Activated naive CD4-positive, alpha-beta T cell treated with anti-CD3 and anti-CD28 coated beads, Interleukin-2, amount 50 U/mL, for 16 hours (primary cell): ENCODE data around the gene SPRY2.
"Not testable (repeated sequence)": the region's sequence is repeated elsewhere in the genome, so short reads cannot be mapped to it uniquely, and the experiment has no call there.

Source experiments
- DNase-seq: peaks from one replicate; pipeline ENCODE4 v3.0.0-alpha.2; 2020

Gene SPRY2, protein sequence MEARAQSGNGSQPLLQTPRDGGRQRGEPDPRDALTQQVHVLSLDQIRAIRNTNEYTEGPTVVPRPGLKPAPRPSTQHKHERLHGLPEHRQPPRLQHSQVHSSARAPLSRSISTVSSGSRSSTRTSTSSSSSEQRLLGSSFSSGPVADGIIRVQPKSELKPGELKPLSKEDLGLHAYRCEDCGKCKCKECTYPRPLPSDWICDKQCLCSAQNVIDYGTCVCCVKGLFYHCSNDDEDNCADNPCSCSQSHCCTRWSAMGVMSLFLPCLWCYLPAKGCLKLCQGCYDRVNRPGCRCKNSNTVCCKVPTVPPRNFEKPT

DNA sequence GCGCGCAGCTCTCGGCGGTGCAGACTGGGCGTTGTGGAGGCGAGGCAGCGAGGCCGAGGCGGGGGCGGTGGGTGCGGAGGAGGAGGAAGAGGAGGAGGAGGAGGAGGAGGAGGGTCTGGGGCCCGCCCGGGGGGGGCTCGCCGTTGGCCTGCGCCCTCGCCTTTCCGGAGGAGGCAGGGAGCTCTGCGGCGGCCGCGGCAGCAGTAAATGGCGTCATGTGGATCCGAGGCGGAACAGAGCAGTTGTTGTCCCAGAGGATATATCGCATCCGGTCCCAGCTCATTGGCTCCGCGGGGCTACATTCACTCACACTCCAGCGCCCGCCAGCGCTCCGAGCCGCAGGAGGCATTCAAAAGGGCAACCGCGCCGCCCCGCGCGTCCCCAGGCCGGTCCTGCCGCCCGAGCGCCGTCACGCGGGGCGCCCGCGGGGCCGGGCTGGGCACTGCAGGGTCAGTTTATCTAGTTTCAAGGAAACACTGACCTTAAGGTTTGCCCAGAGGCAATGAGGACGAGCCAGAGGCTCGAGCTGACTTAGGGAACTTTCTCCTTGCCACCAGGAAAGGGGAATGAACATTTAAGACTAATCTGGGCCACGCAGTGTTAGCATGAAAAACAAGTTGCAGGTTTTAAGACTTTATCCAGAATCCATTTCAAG lies at the start of gene SPRY2:
Gene SPRY2, minus strand, starts transcription at position 26 of the 655 bp plus-strand sequence. CDS start 3,421 bp downstream, outside the sequence.
- DNase-seq, result no peak

- no peak for DNase-seq
Observed at GRCh38 chr13:80390338-80390737, 49.4 kb upstream of the SPRY2 start.

DNA sequence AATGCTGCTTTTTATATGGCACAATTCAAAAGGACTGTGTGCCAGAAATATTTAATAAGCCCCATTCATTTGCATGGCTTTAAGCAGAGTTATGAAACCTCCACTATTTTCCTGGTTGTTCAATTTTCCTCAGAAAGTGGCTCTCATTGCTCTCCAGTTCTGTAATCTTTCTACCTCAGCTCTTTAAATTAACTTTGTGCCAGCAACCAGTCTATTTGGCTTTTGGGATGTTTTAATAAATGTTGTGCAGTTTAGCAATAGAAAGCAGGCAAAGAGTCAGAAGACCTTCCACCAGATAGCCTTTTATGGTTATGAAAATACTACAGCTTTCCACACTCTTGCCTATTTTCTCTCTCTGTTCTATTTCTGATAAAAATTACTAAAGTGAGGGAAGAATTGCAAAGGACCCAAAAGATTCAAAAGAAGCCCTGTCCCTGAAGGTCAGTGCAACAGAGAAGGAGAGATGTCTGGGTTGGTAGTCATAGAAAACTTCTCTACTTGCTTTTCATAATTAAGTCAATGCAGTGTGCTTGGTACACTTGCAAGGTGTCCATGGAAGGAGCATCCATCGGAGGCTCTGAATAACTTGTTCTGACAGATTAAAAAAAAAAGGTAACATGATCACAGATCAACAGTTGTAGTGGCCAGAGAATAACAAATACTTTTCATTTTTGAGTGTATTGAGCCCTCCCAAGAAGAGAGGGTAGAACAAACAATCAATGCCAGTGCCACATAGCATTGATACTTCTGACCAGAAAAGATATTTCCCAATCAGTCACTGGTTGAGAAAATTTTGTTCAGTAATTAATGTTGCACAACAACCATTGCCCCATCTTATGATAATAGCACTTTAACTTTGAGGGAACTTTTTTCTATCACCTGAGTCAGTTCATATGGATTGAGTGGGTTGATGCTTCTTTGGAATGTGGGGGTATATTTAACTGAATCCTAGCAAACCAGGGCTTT lies 48.4 kb upstream of the SPRY2 start:
- DNase-seq, result no peak

DNA sequence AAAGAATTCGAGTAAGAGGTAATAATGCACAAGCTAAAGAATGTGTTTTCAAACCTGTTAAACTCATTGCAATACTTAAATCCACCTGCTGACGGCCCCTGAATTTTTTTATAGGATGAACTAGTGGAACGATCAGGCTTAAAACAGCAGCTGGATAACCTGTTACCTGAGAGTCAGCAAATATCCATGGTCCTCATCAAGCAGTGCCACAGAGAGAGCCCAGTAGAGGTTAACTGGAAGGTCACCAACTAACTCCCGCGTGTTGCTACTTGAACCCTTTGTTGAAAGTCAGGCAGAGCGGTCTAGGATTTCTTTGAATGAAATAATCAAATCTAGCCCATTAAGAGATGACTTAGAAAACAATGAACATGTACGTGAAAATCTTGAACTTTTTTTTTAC lies 47.6 kb upstream of the SPRY2 start:
- DNase-seq, result no peak

DNA sequence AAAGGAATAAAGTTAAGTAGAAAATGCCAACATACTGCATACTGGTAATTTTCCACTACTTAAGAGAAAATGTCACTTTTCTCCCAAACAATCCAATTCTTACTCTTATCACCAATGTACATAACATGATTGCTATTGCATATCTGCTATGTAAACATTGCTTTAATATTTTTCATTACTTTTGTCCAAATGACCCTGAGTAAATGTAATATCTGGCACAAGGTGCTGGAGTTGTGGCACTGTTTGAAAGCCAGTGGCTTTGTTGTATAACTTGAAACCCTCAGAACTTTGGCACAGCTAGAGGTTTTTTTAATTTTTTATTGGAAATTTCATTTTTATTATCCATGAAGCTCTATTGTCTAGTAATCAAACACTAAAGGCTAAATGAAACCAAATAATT lies 45.7 kb upstream of the SPRY2 start:
- no peak for DNase-seq

- no peak for DNase-seq
Observed at GRCh38 chr13:80386002-80386401, 45.1 kb upstream of the SPRY2 start.

DNA sequence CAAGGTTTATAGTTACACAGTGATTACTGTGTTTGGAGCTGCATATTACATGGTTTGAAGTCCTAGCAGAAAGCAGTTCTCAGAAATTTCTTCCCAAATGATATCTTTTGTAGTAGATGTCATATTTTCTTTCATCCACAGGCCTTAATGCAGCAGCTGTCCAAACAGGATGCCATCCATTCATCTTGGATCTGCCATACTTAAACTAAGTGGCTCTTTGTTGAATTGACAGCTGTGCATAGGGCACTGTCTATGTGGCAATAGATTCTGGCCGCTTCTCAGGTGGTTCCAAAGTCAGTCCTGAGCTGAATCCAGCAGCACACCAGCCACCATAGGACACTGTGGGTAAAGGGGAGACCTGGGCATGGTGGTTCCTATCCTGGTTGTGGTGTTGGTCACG lies 41.6 kb upstream of the SPRY2 start:
- no peak for DNase-seq

- no peak for DNase-seq
Observed at GRCh38 chr13:80379245-80379644, 38.3 kb upstream of the SPRY2 start.

DNA sequence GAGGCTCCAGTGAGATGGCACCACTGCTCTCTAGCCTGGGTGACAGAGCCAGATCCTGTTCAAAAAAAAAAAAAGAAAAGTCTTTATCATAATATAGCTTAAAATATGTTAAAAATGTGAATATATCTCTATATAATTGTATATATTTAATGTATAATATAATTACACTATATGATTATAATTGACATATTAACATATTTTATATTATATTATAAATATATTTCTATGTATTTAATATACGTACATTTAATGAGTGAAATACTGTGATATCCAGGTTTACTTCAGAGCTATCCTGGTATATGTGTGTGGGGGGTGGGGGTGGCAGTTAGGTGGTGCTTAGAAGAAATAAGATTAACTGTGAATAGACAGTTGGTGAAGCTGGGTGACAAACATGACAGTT lies 35.6 kb upstream of the SPRY2 start:
- no peak for DNase-seq

- no peak for DNase-seq
Observed at GRCh38 chr13:80374901-80375300, 34.0 kb upstream of the SPRY2 start.

DNA sequence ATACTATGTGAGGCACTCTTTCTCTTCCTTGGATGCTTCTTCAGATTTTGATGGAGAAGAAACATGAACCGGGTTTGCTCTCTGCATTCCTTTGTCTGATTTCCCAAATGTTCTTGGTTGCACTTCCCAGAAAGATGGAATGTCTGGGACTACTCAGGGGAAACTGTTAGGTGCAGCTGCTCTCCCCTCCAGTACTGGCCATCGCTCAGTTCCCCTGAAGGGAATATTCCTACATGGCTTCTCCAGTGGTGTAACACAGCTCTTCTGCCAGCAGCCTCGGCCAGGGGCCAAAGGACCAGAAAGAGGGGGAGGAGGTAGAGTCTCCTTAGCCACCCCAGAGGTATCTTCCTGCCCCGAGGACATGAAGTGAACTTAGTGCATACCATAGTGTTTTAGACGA lies 33.5 kb upstream of the SPRY2 start:
- DNase-seq, result no peak

- no peak for DNase-seq
Observed at GRCh38 chr13:80371840-80372509, 31.0 kb upstream of the SPRY2 start.

DNA sequence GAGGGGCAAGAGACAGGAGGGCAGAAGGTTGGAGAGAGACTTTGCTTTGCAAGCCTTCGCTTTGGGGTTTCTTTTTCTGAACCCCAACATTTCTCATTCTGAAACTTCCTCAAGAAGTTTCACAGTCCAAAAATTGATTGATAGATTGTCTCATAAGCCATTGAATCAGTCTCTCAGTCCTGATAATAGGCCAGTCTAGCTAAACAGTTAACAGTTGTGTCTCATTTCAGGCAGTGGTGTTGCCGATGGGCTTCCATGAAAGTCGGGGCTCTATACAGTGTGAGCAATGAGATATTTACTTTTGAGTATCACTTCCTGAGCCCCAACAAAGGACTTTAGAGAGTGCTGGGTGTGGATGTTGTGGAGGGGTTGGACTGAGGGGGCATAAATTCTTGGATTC lies 26.5 kb upstream of the SPRY2 start:
- no peak for DNase-seq

GRCh38 chr13:80363890-80364503 lies 23.1 kb upstream of the SPRY2 start:
- DNase-seq, result no peak

GRCh38 chr13:80362481-80362880 lies 21.6 kb upstream of the SPRY2 start:
- no peak for DNase-seq

DNA sequence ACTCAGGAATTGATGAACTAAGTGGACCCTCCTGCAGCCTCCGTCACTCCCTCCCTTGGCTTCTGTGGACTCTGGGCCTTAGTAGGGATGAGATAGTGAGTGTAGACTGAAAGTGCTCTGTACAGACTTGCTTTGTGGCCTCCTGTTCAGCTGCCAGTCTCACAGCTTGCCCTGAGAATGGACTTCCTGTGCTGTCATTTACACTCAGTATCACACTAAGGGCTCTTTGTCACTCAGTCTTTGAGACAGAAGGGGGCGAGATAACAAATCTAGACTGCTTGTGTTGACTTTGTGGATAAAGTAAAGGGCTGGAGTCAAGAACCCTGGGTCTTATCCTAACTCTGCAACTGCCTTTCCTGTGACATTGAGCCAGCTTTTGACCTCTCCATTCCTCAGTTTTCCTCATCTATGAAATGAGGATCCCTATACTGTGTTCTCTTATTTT lies 21.0 kb upstream of the SPRY2 start:
- no peak for DNase-seq

DNA sequence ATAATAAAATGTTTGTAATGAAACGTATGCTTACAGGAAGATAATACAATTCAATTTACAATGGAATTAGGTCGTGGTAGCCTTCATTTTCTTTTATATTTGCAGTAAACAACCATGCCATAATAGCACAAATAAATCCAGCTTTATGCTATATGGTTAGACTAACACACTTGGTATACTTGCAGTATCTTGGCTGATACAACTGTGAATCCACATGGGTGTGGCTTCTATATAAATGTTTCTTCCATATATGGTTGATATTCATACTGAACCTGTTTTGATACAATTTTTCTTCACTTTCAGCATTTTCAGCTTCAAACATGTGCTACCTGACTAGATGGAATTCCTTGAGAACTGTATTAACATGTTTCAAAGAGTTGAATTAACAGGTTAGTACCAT lies 20.4 kb upstream of the SPRY2 start:
- no peak for DNase-seq

- no peak for DNase-seq
Observed at GRCh38 chr13:80360453-80360800, 19.5 kb upstream of the SPRY2 start.

DNA sequence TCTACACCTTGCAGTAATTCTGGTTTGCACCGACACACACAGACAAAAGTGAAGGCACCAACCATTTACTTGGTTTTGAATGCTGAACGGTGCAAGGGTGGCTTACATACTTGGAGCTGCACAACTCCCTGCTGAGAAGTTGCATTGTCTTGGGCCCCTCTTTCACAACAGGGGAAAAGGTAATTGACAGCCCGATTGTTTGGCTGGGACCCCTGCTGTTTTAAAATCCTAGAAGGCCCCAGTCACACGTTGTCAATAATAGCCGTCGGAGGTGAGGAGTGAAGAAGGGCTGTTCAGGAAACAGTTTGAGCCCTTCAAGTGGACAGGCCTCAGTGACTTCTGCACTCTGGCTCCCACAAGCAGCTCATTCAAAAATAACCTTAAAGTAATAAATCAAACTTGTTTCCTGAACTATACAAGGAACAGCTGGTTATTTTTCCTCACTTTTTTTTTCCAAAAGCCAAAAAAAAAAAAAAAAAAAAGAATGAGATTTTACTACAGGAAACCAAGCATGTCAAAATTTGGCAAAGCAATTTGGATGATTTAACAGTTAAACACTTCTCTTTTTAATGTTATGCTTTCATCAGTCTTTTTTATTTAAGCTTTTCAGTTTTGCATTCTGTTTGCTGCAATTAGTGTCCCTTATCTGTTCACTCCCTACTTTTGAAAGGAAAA lies 19.0 kb upstream of the SPRY2 start:
- no peak for DNase-seq

DNA sequence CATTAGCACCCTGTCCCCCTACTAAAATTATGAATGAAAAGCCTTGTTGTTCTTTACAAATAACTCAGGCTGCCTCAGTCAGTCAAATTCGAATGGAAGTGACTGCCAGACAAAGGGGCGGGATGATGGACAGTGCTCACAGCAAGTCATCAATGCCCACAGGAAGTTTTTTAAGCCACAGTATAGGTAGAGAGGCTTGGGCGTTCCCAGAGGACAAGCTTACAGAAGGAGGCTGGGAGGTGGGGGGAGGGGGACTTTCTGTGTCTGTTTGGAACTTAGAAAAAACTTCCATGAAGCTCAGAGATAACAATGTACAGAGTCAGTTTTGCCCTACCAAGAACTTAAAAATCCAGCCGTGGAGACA lies 18.5 kb upstream of the SPRY2 start:
- no peak for DNase-seq

DNA sequence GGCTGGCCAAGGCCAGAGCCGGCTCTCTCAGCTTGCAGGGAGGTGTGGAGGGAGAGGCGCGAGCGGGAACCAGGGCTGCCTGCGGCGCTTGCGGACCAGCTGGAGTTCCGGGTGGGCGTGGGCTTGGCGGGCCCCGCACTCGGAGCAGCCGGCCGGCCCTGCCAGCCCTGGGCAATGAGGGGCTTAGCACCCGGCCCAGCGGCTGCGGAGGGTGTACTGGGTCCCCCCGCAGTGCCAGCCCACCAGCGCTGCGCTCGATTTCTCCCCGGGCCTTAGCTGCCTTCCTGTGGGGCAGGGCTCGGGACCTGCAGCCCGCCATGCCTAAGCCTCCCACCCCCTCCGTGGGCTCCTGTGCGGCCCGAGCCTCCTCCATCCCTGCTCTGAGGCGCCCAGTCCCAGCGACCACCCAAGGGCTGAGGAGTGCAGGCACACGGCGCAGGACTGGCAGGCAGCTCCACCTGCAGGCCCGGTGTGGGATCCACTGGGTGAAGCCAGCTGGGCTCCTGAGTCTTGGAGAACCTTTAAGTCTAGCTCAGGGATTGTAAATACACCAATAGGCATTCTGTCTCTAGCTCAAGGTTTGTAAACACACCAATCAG lies 14.7 kb upstream of the SPRY2 start:
- DNase-seq, result not testable (repeated sequence)

GRCh38 chr13:80348750-80349149 lies 7.8 kb upstream of the SPRY2 start:
- DNase-seq, result no peak
